Fibroblast of the aortic adventitia (primary cell): ENCODE measurements around the gene MASP2. TPM values are rescaled to one million over a fixed set of nuclear protein-coding genes. Genes with fewer than 3 reads are reported as not detected.

Source experiments
- DNase-seq: peaks from one replicate; pipeline ENCODE4 v3.0.0-alpha.2; 2010; ENCODE audit warnings: low read depth
- H3K4me3 ChIP-seq: 2 replicates; pipeline ENCODE4 v1.5.1; 2011; ENCODE audit warnings: low read depth, mild to moderate bottlenecking, control low read depth, low read length, moderate library complexity
- total RNA-seq: library from RNA; depleted of rRNA; stranded (reverse); fragments of >200 nt; gene quantifications from 2 replicates; pipeline ENCODE4 v1.2.3, GENCODE V29; 2012; ENCODE audit warnings: low replicate concordance
- TF ChIP-seq, protein P1 (sequence below): IDR thresholded peaks from 2 replicates; pipeline ENCODE4 v1.5.1; 2011; ENCODE audit warnings: mild to moderate bottlenecking, low read length, control low read depth, inconsistent platforms; ENCODE audit not compliant: insufficient read depth

The MASP2 gene
- total RNA-seq, 1 donor = not detected

DNA sequence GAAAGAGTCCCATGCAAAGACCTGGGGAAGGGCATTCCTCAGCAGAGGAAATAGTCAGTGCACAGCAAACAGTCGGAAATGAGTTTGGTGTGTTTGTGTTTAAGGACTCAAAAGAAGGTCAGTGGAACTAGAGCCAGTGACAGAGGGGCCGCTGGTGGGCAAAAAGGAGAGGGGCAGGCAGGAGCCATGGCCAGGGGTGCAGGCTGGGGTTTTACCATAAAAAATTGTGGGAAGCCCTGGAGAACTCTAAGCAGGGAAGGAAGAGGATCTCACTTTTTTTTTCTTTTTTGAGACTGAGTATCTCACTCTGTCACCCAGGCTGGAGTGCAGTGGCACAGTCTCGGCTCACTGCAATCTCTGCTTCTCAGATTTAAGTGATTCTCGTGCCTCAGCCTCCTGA lies 68.3 kb downstream of the MASP2 start:
- H3K4me3 ChIP-seq = no peak overlapping the region
- no peak for DNase-seq
- TF ChIP-seq, protein P1, sequence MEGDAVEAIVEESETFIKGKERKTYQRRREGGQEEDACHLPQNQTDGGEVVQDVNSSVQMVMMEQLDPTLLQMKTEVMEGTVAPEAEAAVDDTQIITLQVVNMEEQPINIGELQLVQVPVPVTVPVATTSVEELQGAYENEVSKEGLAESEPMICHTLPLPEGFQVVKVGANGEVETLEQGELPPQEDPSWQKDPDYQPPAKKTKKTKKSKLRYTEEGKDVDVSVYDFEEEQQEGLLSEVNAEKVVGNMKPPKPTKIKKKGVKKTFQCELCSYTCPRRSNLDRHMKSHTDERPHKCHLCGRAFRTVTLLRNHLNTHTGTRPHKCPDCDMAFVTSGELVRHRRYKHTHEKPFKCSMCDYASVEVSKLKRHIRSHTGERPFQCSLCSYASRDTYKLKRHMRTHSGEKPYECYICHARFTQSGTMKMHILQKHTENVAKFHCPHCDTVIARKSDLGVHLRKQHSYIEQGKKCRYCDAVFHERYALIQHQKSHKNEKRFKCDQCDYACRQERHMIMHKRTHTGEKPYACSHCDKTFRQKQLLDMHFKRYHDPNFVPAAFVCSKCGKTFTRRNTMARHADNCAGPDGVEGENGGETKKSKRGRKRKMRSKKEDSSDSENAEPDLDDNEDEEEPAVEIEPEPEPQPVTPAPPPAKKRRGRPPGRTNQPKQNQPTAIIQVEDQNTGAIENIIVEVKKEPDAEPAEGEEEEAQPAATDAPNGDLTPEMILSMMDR = no peak

Other genes starting within 250 kb of the MASP2 start
- gene TARDBP, start 34.6 kb downstream of the MASP2 start, total RNA-seq = 66.1 and 161 TPM in 2 replicates
- gene SRM, start 12.8 kb upstream of the MASP2 start, total RNA-seq = 9.1 and 42.7 TPM in 2 replicates
- gene EXOSC10, start 52.6 kb upstream of the MASP2 start, total RNA-seq = 63.6 and 64.6 TPM in 2 replicates
- gene ANGPTL7, start 142.1 kb upstream of the MASP2 start, total RNA-seq = under 0.01 and 0.65 TPM in 2 replicates
- 23.1 and 36.3 TPM in 2 replicates for gene MTOR, start 215.3 kb upstream of the MASP2 start, total RNA-seq
- 2.6 and 11.7 TPM in 2 replicates for gene UBIAD1, start 226.0 kb upstream of the MASP2 start, total RNA-seq